WTC11 (cell line): Measurements from ENCODE around the gene TRAPPC4.

ENCODE experiments used
- CREM ChIP-seq: sonication (generic); formaldehyde crosslinking; IDR thresholded peaks from 2 replicates; pipeline ENCODE4 v1.8.1; 2022; ENCODE audit warnings: mild to moderate bottlenecking, missing genetic modification reagents, moderate library complexity
- ELF4 ChIP-seq: sonication (generic); formaldehyde crosslinking; IDR thresholded peaks from 2 replicates; pipeline ENCODE4 v1.8.1; 2022; ENCODE audit warnings: low read depth, mild to moderate bottlenecking, moderate library complexity, missing genetic modification reagents
- ESRRA ChIP-seq: sonication (generic); formaldehyde crosslinking; IDR thresholded peaks from 2 replicates; pipeline ENCODE4 v1.8.1; 2022; ENCODE audit warnings: mild to moderate bottlenecking, missing genetic modification reagents, borderline replicate concordance
- JUN ChIP-seq: sonication (generic); formaldehyde crosslinking; IDR thresholded peaks from 2 replicates; pipeline ENCODE4 v1.8.0; 2023; ENCODE audit warnings: mild to moderate bottlenecking, missing genetic modification reagents
- NR3C1 ChIP-seq: sonication (generic); formaldehyde crosslinking; conservative IDR thresholded peaks from 2 replicates; pipeline ENCODE4 v1.8.1; 2023; ENCODE audit warnings: low read depth, mild to moderate bottlenecking, missing genetic modification reagents
- SP1 ChIP-seq: sonication (generic); formaldehyde crosslinking; conservative IDR thresholded peaks from 2 replicates; pipeline ENCODE4 v1.8.1; 2022; ENCODE audit warnings: missing genetic modification reagents
- ZNF416 ChIP-seq: fragments of 250-450 bp; sonication (Bioruptor Pico); IDR thresholded peaks from 2 replicates; pipeline ENCODE4 v1.9.0; 2021; ENCODE audit warnings: mild to moderate bottlenecking, inconsistent platforms
- TF ChIP-seq, protein P1 (sequence below): fragments of 250-450 bp; sonication (Bioruptor Pico); IDR thresholded peaks from 2 replicates; pipeline ENCODE4 v1.9.0; 2021; ENCODE audit warnings: mild to moderate bottlenecking
- TF ChIP-seq, protein P2 (sequence below): sonication (generic); formaldehyde crosslinking; IDR thresholded peaks from 2 replicates; pipeline ENCODE4 v1.8.1; 2023; ENCODE audit warnings: mild to moderate bottlenecking, missing genetic modification reagents
- TF ChIP-seq, protein P3 (sequence below): fragments of 200-600 bp; IDR thresholded peaks from 2 replicates; pipeline ENCODE4 v1.8.0; 2022; ENCODE audit warnings: antibody characterized with exemption
- TF ChIP-seq, protein P4 (sequence below): sonication (generic); formaldehyde crosslinking; IDR thresholded peaks from 2 replicates; pipeline ENCODE4 v1.8.0; 2023; ENCODE audit warnings: missing genetic modification reagents
- TF ChIP-seq, protein P5 (sequence below): sonication (generic); formaldehyde crosslinking; conservative IDR thresholded peaks from 2 replicates; pipeline ENCODE4 v1.8.1; 2022; ENCODE audit warnings: mild to moderate bottlenecking, missing genetic modification reagents

DNA sequence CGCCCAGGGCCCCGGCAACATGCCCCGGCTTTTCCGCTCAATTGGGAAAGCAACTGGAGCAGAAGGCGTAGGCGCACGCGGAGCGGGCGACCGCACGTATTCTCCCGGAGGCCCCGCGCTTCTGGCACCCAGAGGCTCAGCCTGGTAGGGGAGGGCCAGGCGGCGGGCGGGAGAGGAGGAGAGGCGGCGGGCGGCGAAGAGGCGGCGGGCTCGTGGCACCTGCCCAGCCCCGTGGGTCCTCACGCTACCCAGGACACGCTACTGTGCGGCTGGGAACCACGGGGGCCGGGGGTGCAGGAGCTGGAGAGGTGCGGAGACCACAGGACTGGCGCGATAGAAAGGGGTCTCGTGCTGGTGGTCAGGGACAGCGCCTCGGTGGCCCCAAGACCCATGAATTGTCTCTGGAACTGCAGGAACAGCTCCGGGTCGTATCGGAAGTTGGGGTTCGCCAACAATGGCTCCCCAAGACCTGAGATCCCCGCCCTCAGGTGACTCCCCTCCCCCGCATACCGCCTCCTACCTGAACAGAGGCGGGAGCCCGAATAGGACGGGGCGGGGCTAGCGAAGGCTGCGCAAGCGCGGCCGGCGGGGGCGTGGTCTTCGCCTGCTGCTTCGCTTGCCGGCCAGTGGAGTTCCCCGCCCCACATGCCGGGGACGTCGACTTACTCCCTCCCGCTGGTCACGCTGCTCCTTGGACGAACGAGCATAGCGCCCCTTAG lies 11.9 kb downstream of the TRAPPC4 start, which contains the start of gene SLC37A4:
- TF ChIP-seq, protein P1, sequence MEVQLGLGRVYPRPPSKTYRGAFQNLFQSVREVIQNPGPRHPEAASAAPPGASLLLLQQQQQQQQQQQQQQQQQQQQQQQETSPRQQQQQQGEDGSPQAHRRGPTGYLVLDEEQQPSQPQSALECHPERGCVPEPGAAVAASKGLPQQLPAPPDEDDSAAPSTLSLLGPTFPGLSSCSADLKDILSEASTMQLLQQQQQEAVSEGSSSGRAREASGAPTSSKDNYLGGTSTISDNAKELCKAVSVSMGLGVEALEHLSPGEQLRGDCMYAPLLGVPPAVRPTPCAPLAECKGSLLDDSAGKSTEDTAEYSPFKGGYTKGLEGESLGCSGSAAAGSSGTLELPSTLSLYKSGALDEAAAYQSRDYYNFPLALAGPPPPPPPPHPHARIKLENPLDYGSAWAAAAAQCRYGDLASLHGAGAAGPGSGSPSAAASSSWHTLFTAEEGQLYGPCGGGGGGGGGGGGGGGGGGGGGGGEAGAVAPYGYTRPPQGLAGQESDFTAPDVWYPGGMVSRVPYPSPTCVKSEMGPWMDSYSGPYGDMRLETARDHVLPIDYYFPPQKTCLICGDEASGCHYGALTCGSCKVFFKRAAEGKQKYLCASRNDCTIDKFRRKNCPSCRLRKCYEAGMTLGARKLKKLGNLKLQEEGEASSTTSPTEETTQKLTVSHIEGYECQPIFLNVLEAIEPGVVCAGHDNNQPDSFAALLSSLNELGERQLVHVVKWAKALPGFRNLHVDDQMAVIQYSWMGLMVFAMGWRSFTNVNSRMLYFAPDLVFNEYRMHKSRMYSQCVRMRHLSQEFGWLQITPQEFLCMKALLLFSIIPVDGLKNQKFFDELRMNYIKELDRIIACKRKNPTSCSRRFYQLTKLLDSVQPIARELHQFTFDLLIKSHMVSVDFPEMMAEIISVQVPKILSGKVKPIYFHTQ (CRISPR knock-in tag), result no peak
- TF ChIP-seq JUN (CRISPR knock-in tag) (no peak), ESRRA (CRISPR knock-in tag) (no peak), ZNF416 (no peak), CREM (0 out of 2 replicates have a peak, but pooled peaks have one; percentile 25), NR3C1 (no peak), SP1 (CRISPR knock-in tag) (peak; percentile 89), ELF4 (CRISPR knock-in tag) (no peak)
- TF ChIP-seq, protein P2, sequence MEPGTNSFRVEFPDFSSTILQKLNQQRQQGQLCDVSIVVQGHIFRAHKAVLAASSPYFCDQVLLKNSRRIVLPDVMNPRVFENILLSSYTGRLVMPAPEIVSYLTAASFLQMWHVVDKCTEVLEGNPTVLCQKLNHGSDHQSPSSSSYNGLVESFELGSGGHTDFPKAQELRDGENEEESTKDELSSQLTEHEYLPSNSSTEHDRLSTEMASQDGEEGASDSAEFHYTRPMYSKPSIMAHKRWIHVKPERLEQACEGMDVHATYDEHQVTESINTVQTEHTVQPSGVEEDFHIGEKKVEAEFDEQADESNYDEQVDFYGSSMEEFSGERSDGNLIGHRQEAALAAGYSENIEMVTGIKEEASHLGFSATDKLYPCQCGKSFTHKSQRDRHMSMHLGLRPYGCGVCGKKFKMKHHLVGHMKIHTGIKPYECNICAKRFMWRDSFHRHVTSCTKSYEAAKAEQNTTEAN (CRISPR knock-in tag), result no peak
- TF ChIP-seq, protein P3, sequence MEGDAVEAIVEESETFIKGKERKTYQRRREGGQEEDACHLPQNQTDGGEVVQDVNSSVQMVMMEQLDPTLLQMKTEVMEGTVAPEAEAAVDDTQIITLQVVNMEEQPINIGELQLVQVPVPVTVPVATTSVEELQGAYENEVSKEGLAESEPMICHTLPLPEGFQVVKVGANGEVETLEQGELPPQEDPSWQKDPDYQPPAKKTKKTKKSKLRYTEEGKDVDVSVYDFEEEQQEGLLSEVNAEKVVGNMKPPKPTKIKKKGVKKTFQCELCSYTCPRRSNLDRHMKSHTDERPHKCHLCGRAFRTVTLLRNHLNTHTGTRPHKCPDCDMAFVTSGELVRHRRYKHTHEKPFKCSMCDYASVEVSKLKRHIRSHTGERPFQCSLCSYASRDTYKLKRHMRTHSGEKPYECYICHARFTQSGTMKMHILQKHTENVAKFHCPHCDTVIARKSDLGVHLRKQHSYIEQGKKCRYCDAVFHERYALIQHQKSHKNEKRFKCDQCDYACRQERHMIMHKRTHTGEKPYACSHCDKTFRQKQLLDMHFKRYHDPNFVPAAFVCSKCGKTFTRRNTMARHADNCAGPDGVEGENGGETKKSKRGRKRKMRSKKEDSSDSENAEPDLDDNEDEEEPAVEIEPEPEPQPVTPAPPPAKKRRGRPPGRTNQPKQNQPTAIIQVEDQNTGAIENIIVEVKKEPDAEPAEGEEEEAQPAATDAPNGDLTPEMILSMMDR, result peak; percentile 71; the same call in 1 of the 2 replicates
- TF ChIP-seq, protein P4, sequence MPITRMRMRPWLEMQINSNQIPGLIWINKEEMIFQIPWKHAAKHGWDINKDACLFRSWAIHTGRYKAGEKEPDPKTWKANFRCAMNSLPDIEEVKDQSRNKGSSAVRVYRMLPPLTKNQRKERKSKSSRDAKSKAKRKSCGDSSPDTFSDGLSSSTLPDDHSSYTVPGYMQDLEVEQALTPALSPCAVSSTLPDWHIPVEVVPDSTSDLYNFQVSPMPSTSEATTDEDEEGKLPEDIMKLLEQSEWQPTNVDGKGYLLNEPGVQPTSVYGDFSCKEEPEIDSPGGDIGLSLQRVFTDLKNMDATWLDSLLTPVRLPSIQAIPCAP (CRISPR knock-in tag), result peak; percentile 26; the same call in 1 of the 2 replicates
- TF ChIP-seq, protein P5, sequence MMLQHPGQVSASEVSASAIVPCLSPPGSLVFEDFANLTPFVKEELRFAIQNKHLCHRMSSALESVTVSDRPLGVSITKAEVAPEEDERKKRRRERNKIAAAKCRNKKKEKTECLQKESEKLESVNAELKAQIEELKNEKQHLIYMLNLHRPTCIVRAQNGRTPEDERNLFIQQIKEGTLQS (CRISPR knock-in tag), result no peak
